Caco-2 (cell line): ENCODE data around the gene RNF32. TPM values are rescaled to one million over a fixed set of nuclear protein-coding genes. Genes with fewer than 3 reads are reported as not detected.

Source experiments
- BruUV-seq: library from RNA; stranded (reverse); fragments of 400-500 nt; replicated peaks from 2 replicates; lab custom pipeline; 2021; lab: Mats Ljungman, UMichigan
- CTCF ChIA-PET: fragments of 300-600 bp; sonication (Branson Sonifier 250); formaldehyde crosslinking; loops from one replicate; lab custom pipeline; 2022; ENCODE audit warnings: antibody characterized with exemption; lab: Charles Lee
- POLR2A ChIA-PET: fragments of 300-600 bp; sonication (Branson Sonifier 250); formaldehyde crosslinking; loops from one replicate; lab custom pipeline; 2022; ENCODE audit warnings: antibody characterized with exemption; lab: Charles Lee
- DNase-seq, 2 experiments: peaks; one replicate each; pipeline versions ENCODE4 v3.0.0 to v3.0.0-alpha.2; 2020 to 2022
- H3K27me3 ChIP-seq: replicated peaks from 2 replicates; pipeline ENCODE4 v1.6.0; 2011; ENCODE audit warnings: low read length; ENCODE audit not compliant: control insufficient read depth, insufficient read depth
- H3K36me3 ChIP-seq: 2 replicates; pipeline ENCODE4 v1.5.1; 2011; ENCODE audit warnings: low read length; ENCODE audit not compliant: control insufficient read depth, insufficient read depth
- H3K4me1 ChIP-seq: fragments of 250-450 bp; sonication (Bioruptor Pico); 2 replicates; pipeline ENCODE4 v1.5.1; 2020; ENCODE audit warnings: mild to moderate bottlenecking
- H3K4me3 ChIP-seq: 2 replicates; pipeline ENCODE4 v1.5.1; 2011; ENCODE audit warnings: low read depth, mild to moderate bottlenecking, control low read depth, low read length
- H3K9me3 ChIP-seq: fragments of 250-450 bp; sonication (Bioruptor Pico); 2 replicates; pipeline ENCODE4 v1.5.1; 2020; ENCODE audit warnings: mild to moderate bottlenecking, moderate library complexity
- H3K27ac Mint-ChIP-seq: one replicate; pipeline ENCODE4 v1.8.0; 2022; ENCODE audit warnings: mixed read lengths; ENCODE audit not compliant: unreplicated experiment
- H3K27me3 Mint-ChIP-seq: one replicate; pipeline ENCODE4 v1.8.0; 2022; ENCODE audit warnings: mixed read lengths; ENCODE audit not compliant: insufficient read depth, unreplicated experiment
- H3K36me3 Mint-ChIP-seq: one replicate; pipeline ENCODE4 v1.8.0; 2022; ENCODE audit warnings: mild to moderate bottlenecking, mixed read lengths; ENCODE audit not compliant: insufficient read depth, unreplicated experiment
- H3K4me1 Mint-ChIP-seq: one replicate; pipeline ENCODE4 v1.8.0; 2022; ENCODE audit warnings: low read depth, mixed read lengths; ENCODE audit not compliant: unreplicated experiment
- H3K4me3 Mint-ChIP-seq: one replicate; pipeline ENCODE4 v1.8.0; 2022; ENCODE audit warnings: mild to moderate bottlenecking, moderate library complexity, mixed read lengths; ENCODE audit not compliant: unreplicated experiment
- H3K9me3 Mint-ChIP-seq: one replicate; pipeline ENCODE4 v1.8.0; 2022; ENCODE audit warnings: mixed read lengths; ENCODE audit not compliant: unreplicated experiment
- CTCF ChIP-seq, 2 experiments: fragments of 200-600 bp in 1 of 2; IDR thresholded peaks; 1 replicate in 1 of 2; 2 replicates in 1 of 2; pipeline versions ENCODE4 v1.5.1 to v1.8.0; 2011 to 2022; ENCODE audit warnings: antibody characterized with exemption in 1 of 2, control low read depth in 1 of 2, inconsistent platforms in 1 of 2, low read depth in 1 of 2, low read length in 1 of 2, mild to moderate bottlenecking in 1 of 2, moderate library complexity in 1 of 2; ENCODE audit not compliant: insufficient read depth in 1 of 2, severe bottlenecking in 1 of 2, unreplicated experiment in 1 of 2
- intact Hi-C: fragments of 100-400 bp; cut with micrococcal nuclease; formaldehyde crosslinking; loops from one replicate; pipeline ENCODE4 v1.10.0; 2022; ENCODE audit not compliant: unreplicated experiment
- total RNA-seq: library from RNA; stranded (reverse); gene quantifications from 2 replicates; pipeline ENCODE4 v1.2.3, GENCODE V29; 2022

The RNF32 gene
- total RNA-seq, 1 experiment from 2014 or later = 26.0 TPM

DNA sequence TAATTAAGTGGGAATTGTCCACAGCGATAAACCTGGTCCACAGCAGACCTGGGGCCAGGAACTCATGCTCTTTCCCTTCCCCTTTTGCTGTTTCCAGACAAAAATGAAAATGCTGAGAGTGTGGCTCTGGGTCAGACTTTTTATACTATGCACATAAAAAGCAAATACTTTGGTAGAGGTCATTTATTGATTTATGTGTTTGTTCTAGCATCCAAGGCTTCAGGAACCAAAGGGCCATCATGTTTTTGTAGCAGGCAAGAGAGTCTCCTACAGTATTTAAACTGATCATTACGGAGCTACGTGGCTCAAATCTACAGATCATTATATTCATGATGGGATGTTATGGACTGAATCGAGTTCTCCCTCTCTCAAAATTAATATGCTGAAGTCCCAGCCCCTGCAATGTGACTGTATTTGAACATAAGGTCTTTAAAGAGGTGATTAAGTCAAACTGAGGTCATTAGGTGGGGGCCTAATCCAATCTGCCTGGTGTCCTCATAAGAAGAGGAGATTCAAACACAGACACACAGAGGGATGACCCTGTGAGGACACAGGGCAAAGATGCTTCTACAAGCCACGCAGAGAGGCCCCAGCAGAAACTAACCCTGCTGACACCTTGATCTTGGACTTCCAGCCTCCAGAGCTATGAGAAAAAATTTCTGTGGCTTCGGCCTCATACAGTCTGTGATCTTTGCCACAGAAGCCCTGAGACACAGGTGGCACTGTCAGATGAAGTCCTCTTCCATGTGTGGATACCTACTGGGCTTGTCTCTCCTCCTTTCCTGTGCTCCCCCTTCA, 46.1 kb upstream of the RNF32 start:
- H3K27ac Mint-ChIP-seq = no peak overlapping the region
- H3K27me3 ChIP-seq = no peaks in the 10 kb centered on the region
- no peaks in the 10 kb centered on the region for H3K27me3 Mint-ChIP-seq
- intact Hi-C loops = no loop called here
- BruUV-seq = no TSS peak
- no peak overlapping the region for H3K4me3 Mint-ChIP-seq
- TF ChIP-seq CTCF (IDR thresholded peaks at IDR 0.05; ENCODE audit: insufficient read depth in 1 of 2, low read depth in 1 of 2, low read length in 1 of 2, severe bottlenecking in 1 of 2, unreplicated experiment in 1 of 2) = no peak
- H3K4me1 ChIP-seq = no peaks in the 10 kb centered on the region
- H3K36me3 Mint-ChIP-seq = peaks cover 9% of the 10 kb centered on the region
- ChIA-PET POLR2A (no interaction called here), CTCF (no interaction called here)
- no peak for DNase-seq
- H3K4me1 Mint-ChIP-seq = peaks cover 6% of the 10 kb centered on the region
- 0 out of 2 replicates have a peak, but pooled peaks cover 5% of the 10 kb centered on the region for H3K9me3 ChIP-seq
- H3K9me3 Mint-ChIP-seq = peaks cover 34% of the 10 kb centered on the region
- H3K36me3 ChIP-seq = 0 out of 2 replicates have a peak, but pooled peaks cover 3% of the 10 kb centered on the region
- H3K4me3 ChIP-seq = no peak overlapping the region

GRCh38 chr7:156600496-156600895, 40.1 kb upstream of the RNF32 start:
- POLR2A ChIA-PET = no interaction called here
- H3K27me3 ChIP-seq = no peaks in the 10 kb centered on the region

GRCh38 chr7:156602283-156602682, 38.3 kb upstream of the RNF32 start:
- peaks cover 8% of the 10 kb centered on the region for H3K9me3 Mint-ChIP-seq
- CTCF ChIA-PET = no interaction called here
- H3K36me3 Mint-ChIP-seq = peaks cover 15% of the 10 kb centered on the region
- DNase-seq = no peak
- Histone ChIP-seq H3K36me3 (no peaks in the 10 kb centered on the region), H3K4me3 (no peak overlapping the region), H3K4me1 (peaks cover 39% of the 10 kb centered on the region), H3K27me3 (no peaks in the 10 kb centered on the region), H3K9me3 (0 out of 2 replicates have a peak, but pooled peaks cover 5% of the 10 kb centered on the region)
- no TSS peak for BruUV-seq
- peak overlapping the region; percentile 4 for H3K4me3 Mint-ChIP-seq
- H3K27ac Mint-ChIP-seq = peak overlapping the region; percentile 93
- H3K4me1 Mint-ChIP-seq = peaks cover 45% of the 10 kb centered on the region
- POLR2A ChIA-PET = interaction anchor here (0.8 kb wide), 1 partner anchor 37 kb away, joined by 3 read pairs; no protein-coding TSS in a partner anchor
- no peaks in the 10 kb centered on the region for H3K27me3 Mint-ChIP-seq
- intact Hi-C loops = no loop called here
- no peak for TF ChIP-seq CTCF (IDR thresholded peaks at IDR 0.05; ENCODE audit: insufficient read depth in 1 of 2, low read depth in 1 of 2, low read length in 1 of 2, severe bottlenecking in 1 of 2, unreplicated experiment in 1 of 2)

More at GRCh38 chr7:156600496-156600895, 40.1 kb upstream of the RNF32 start:
- peaks cover 38% of the 10 kb centered on the region for H3K4me1 ChIP-seq
- no peak for DNase-seq
- H3K27ac Mint-ChIP-seq = peak overlapping the region; percentile 12
- CTCF ChIA-PET = no interaction called here
- H3K36me3 ChIP-seq = no peaks in the 10 kb centered on the region
- H3K27me3 Mint-ChIP-seq = no peaks in the 10 kb centered on the region
- H3K36me3 Mint-ChIP-seq = peaks cover 15% of the 10 kb centered on the region
- no TSS peak for BruUV-seq
- 0 out of 2 replicates have a peak, but pooled peaks cover 5% of the 10 kb centered on the region for H3K9me3 ChIP-seq
- intact Hi-C loops = no loop called here
- no peak for TF ChIP-seq CTCF (IDR thresholded peaks at IDR 0.05; ENCODE audit: insufficient read depth in 1 of 2, low read depth in 1 of 2, low read length in 1 of 2, severe bottlenecking in 1 of 2, unreplicated experiment in 1 of 2)
- no peak overlapping the region for H3K4me3 Mint-ChIP-seq
- H3K4me1 Mint-ChIP-seq = peaks cover 43% of the 10 kb centered on the region
- H3K9me3 Mint-ChIP-seq = peaks cover 8% of the 10 kb centered on the region
- H3K4me3 ChIP-seq = no peak overlapping the region
